Brain pericyte (primary cell): Measurements from ENCODE around the gene ANO4.

Source experiments
- DNase-seq: peaks from one replicate; pipeline ENCODE4 v3.0.0-alpha.2; 2012; ENCODE audit warnings: low read depth, low spot score

ANO4 gene

DNA sequence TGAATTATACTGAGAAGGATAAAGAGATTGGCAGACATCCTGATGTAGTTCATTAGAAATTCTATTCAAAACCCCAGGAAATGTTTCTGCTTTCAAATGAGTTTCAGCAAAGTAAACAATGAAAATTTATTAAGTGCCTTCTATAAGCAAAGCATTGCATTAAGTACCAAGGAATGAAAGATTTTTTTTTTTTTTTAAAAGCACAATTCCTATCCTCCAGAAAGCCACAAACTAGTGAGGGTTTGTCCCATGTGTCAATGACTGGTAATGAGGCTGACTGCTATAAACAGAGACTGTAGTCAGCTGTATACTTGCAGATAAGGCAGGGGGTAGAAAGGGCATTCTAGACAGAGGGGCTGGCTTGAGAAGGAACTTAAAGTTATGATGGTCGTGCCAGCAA, 6.7 kb downstream of the ANO4 start:
- DNase-seq = no peak

DNA sequence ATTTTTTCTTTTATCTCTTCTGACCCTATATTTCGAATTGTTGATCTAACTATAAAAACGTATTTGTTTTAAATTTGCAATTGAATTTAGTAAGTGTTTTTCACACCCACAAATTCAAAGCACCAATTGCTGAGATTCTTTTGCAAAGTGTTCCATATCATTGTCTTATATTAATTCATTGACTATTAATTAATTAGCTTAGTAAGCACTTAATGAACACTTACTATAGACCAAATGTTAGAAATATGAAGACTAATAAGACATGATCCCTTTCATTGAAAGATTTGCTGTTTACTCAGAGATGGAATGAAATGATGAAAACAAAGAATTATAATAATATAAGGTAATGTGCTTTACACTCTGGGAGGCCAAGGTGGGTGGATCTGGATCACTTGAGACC, 14.2 kb downstream of the ANO4 start:
- no peak for DNase-seq

GRCh38 chr12:100820314-100820713, 25.7 kb downstream of the ANO4 start:
- DNase-seq = no peak

DNA sequence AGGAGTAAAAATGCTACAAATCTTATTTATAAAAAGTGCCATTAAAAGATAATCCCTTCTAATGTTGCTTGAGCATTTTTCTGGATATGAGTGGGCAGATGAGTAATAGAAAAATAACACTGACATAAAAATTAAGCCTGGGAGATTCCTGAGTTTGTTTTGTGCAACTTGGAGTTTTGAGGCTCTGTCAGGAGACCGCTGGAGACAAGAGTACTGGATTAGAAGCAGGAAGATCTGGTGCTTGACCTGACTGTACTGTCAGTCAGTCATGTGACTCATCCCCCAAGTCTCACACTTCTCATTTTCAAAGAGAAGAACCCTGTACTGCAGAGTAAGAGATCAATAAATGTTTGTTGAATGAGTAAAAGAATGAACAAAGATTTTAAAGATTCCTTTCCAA, 29.4 kb downstream of the ANO4 start:
- no peak for DNase-seq

- DNase-seq = no peak
Measured at GRCh38 chr12:100824476-100824875, 29.9 kb downstream of the ANO4 start.

GRCh38 chr12:100826323-100826722, 31.7 kb downstream of the ANO4 start:
- no peak for DNase-seq

DNA sequence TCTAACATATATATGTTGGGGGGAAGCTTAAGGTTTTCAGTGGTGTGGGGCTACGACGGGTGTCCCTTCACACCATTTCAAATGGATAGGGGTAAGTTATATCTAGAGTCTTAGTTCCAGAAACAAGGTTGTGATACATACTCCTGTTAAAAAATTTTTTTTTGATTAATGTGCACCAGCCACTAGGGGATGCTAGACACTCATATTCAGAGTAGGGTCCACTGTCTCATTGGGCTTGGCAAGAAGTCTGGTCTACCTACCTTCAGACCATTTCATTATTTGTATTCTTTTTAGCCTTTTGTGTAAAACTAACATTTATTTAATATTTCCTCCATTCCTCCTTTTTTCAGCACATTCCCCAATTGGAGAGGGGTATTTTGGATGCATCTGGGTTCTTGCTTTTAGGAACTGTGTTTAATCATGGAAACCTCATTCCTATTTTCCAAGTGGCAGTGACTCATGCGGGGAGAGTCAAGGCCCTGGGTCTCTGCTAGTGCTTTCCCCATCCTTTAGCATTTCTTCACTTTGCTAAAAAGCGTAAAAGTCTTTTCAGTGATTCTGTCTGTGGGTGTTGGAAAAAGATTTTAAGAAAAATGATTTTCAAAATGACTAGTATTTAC, 33.4 kb downstream of the ANO4 start:
- DNase-seq = no peak

GRCh38 chr12:100830003-100830795, 35.6 kb downstream of the ANO4 start:
- DNase-seq = no peak

DNA sequence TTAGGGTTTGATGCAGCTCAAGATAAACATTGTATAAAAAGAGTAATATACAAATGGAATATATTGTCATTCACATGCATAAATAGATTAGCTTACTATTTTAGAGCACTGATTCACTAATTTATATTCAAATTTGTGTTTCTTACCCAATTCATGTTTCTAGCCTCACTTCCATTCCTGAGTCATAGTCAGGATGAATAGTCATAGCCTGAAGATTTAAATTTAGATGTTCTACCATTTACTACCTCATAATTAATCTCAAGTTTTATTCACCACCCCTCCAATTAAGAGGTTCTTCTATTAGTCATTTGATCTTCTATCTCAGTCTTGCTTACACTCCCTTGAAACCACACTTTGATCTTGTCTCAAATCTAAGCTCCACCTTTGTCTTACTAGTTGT, 38.7 kb downstream of the ANO4 start:
- no peak for DNase-seq

DNA sequence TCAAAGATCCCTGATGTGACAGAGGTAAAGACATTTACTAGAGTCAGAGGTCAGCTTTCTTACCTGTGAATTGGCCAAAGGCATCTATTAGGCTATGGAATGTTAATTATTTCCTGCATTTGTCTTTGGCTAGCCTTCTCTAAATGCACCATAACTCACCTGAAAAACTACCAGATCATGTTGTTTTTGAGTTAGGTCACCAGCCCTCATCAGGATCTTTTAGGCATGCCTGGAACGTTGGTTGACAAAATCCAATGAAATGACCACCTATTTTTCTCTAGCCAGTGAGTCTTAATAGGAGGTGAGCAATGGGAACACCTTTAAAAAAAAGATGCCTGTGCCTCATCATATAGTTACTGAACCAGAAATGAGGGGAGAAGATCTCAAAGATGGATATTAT, 46.2 kb downstream of the ANO4 start:
- DNase-seq = no peak

DNA sequence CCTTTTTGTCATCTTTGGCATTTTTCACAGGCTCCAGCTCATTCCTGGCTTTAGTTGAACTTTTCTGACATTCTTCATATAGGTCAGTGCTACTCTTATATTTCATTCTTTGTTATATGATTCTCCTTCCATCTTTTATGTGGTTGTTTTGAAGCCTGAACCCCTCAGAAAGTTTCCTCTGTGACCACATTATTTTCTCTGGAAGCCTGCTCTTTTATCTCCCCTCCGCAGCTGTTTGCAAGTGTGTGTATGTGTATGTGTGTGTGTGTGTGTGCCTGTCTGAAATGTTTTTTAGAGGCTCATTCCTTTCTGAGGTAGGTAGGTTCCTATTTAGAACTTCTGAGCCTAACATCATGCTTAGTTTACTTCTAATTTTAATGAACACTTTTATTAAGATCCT, 47.6 kb downstream of the ANO4 start:
- DNase-seq = no peak

DNA sequence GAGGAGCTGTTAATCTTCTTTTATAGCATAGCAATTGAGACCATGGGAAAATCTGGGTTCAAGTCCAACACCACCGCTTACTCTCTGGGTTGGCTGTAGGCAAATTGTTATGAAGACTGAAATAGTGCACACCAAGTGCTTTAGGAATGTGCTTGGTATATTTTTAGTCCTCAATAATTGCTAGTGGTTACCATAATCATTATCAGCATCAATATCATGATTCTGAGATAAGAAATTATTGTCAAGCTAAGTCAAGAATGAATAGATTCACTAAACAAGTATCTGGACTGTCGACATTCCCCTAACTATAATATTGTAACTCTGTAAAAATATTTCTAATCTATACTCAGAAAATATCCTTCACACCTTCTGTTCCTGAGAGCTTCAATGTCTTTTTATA, 48.5 kb downstream of the ANO4 start:
- no peak for DNase-seq

DNA sequence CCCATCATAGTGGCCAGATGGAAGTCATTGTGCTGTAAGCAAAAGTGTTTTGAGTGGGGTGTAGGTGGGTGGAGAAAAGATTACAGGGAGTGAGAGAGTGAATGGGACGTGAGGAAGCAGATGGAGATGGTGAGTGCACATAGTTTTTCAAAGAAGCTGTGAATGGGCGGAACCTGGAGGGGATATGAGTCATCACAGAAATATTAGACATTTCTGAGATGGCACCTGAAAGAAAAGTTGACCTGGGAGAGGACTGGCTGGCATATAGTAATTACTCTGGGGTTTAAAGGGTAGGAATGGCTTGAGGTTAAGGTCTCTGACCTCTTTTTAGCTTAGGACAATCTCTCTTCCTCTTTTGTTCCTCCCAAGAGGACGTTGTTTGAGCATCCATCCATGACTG, 50.5 kb downstream of the ANO4 start:
- DNase-seq = no peak

- DNase-seq = no peak
Measured at GRCh38 chr12:100851637-100852036, 57.1 kb downstream of the ANO4 start.

- DNase-seq = no peak
Measured at GRCh38 chr12:100857418-100857817, 62.8 kb downstream of the ANO4 start.

- no peak for DNase-seq
Measured at GRCh38 chr12:100857971-100858370, 63.4 kb downstream of the ANO4 start.

- no peak for DNase-seq
Measured at GRCh38 chr12:100858656-100859055, 64.1 kb downstream of the ANO4 start.

- DNase-seq = no peak
Measured at GRCh38 chr12:100859063-100859627, 64.6 kb downstream of the ANO4 start.

- DNase-seq = no peak
Measured at GRCh38 chr12:100860611-100861010, 66.0 kb downstream of the ANO4 start.

DNA sequence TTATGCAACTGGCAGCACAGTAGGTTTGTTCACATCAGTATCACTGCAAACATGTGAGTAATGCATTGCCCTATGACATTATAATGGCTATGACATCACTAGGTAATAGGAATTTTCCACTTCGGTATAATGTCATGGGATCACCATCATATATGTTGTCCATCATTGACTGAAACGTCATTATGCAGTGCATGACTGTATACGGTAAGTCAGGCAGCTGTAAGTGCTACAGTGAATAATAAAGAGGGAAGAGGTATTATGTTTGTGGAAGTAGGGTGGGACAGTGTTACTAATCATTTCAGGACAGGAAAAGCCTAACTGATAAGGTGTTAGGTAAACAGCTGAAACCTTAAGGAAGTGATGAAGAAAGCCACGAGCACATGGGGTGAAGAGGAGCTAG, 68.1 kb downstream of the ANO4 start:
- DNase-seq = no peak

DNA sequence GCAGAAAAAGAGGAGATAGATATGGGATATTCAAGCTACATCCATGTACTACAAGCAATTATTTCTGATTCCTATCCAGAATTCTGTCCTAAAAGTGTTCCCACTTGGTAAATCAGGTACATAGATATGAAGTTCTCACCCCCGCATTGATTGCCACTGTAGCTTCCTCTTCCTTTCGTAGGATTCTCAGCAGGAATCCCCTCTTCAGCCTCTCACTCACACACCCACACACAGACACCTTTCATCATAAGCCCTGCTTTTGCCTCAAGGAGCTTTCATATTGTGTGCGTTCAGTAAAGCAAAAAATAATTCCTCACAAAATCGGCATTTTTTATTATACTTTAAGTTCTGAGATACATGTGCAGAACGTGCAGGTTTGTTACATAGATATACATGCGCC, 69.8 kb downstream of the ANO4 start:
- DNase-seq = no peak

DNA sequence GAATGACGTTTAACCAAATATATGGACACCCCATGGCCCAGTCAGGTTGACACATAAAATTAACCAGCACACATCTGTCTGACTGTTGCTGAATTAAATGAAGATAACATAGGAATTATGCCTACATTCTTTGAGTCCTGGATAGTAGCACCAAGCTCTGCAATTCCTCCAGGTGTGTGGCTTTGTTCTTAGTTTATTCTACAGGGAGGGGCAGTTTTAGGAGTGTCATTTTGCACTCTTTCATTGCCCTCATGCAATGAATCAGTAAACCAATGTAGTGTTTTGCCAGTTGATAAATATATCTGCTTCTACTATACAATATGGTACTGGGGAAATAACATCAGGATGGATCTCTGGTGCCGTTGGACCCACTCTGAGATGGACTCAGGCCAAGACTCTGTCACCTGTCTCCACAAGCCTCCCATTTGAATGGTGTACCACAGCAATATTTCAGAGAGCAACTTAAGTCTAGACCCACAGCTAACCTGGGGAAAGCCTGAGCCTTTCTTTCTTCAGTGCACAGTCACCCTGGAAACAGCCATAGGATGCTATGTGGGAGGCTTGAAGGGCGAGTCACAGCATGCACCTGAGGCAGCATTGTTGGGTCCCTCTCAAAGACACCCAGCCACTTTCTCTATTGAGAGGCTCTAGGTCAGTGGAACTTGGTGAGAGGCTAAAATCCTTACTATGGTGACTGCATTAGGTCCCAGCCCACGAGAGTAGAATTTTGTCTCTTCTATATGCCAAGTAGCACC, 73.2 kb downstream of the ANO4 start:
- no peak for DNase-seq
